HL-60 (cell line): ENCODE results near the gene STMN1.

Experiments used
- DNase-seq, 2 experiments: peaks; one replicate each; pipeline ENCODE4 v3.0.0-alpha.2; 2010 to 2020; ENCODE audit warnings: low read depth in 1 of 2, low spot score in 1 of 2
- H3K27ac ChIP-seq: fragments of 250-450 bp; sonication (Bioruptor Pico); replicated peaks from 2 replicates; pipeline ENCODE4 v1.5.1; 2020; ENCODE audit warnings: mild to moderate bottlenecking, moderate library complexity
- H3K27me3 ChIP-seq: fragments of 250-450 bp; sonication (Bioruptor Pico); 2 replicates; pipeline ENCODE4 v1.5.1; 2021; ENCODE audit warnings: mild to moderate bottlenecking, moderate library complexity; ENCODE audit not compliant: insufficient read depth, poor library complexity, severe bottlenecking
- H3K4me3 ChIP-seq: replicated peaks from 2 replicates; pipeline ENCODE4 v1.5.1; 2011; ENCODE audit warnings: mild to moderate bottlenecking, control low read depth, low read length; ENCODE audit not compliant: insufficient read depth
- CTCF ChIP-seq: IDR thresholded peaks from one replicate; pipeline ENCODE4 v1.5.1; 2011; ENCODE audit warnings: low read length, control low read depth, inconsistent platforms; ENCODE audit not compliant: insufficient read depth
- GABPA ChIP-seq: IDR thresholded peaks from 2 replicates; pipeline ENCODE4 v1.6.1; 2012; ENCODE audit warnings: low read depth
- POLR2AphosphoS5 ChIP-seq: IDR thresholded peaks from 2 replicates; pipeline ENCODE4 v1.6.1; 2012; ENCODE audit warnings: low read depth
- REST ChIP-seq: IDR thresholded peaks from 2 replicates; pipeline ENCODE4 v1.6.1; 2012; ENCODE audit warnings: low read depth; ENCODE audit not compliant: insufficient replicate concordance
- SPI1 ChIP-seq: IDR thresholded peaks from 2 replicates; pipeline ENCODE4 v1.6.1; 2012; ENCODE audit warnings: low read depth, mild to moderate bottlenecking, borderline replicate concordance

STMN1 gene

GRCh38 chr1:25861316-25862286, 44.6 kb downstream of the STMN1 start:
- H3K27ac ChIP-seq, result peak overlapping the region; percentile 99
- H3K4me3 ChIP-seq, result no peak overlapping the region
- no peaks in the 10 kb centered on the region for H3K27me3 ChIP-seq
- TF ChIP-seq POLR2AphosphoS5 (peak; percentile 91), CTCF (no peak), GABPA (0 out of 2 replicates have a peak, but pooled peaks have one; percentile 52), SPI1 (peak; percentile 67; the same call in 1 of the 2 replicates), REST (peak; percentile 69)
- DNase-seq, result peak in 1 of 2 experiments; percentile 93

GRCh38 chr1:25858906-25859789, 47.1 kb downstream of the STMN1 start, which contains the start of gene AUNIP:
Gene AUNIP, minus strand, starts transcription at chr1:25859457. Its CDS starts 100 bp downstream, at chr1:25859357.
- Histone ChIP-seq H3K27me3 (no peaks in the 10 kb centered on the region), H3K4me3 (peak within 1 kb of the TSS; percentile 66), H3K27ac (peak within 1 kb of the TSS; percentile 99)
- peak; percentile 87 to 91 for DNase-seq
- peak; percentile 83 for TF ChIP-seq POLR2AphosphoS5
- no peak for TF ChIP-seq GABPA
- TF ChIP-seq SPI1, result 0 out of 2 replicates have a peak, but pooled peaks have one; percentile 49
- no peak for TF ChIP-seq CTCF
- peak; percentile 52 for TF ChIP-seq REST

GRCh38 chr1:25858494-25858893, 47.7 kb downstream of the STMN1 start:
- no peaks in the 10 kb centered on the region for H3K27me3 ChIP-seq
- H3K27ac ChIP-seq, result peak overlapping the region; percentile 99
- DNase-seq, result peak in 1 of 2 experiments; percentile 56
- H3K4me3 ChIP-seq, result peak overlapping the region; percentile 66
- TF ChIP-seq CTCF (no peak), SPI1 (no peak), POLR2AphosphoS5 (no peak), REST (no peak)
